OCI-M2 (cell line): Measurements from ENCODE around the gene OR4D11.
"Not testable (repeated sequence)": the region's sequence is repeated elsewhere in the genome, so short reads cannot be mapped to it uniquely, and the experiment has no call there.

Experiments used
- DNase-seq: peaks from one replicate; lab custom pipeline; 2025; ENCODE audit not compliant: unreplicated experiment; lab: John Stamatoyannopoulos, UW

OR4D11 gene

DNA sequence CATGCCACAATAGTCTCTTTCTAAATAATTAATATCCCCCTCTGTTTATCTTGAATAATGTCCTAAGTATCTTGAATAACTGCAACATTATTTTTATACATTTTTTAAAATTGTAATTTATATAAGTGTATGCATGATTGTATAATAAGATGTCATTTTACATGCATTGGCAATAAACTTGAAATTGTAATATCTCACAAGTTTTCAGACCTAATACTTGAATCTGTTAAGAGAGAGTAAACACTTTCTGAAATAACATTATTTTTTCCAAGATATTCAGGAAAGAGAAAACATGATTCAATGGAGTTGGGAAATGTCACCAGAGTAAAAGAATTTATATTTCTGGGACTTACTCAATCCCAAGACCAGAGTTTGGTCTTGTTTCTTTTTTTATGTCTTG, at the start of gene OR4D11:
TSS of gene OR4D11 (plus strand) at position 301 of the 400 bp plus-strand sequence. CDS start at position 301, 0 bp downstream.
- DNase-seq = no peak

DNA sequence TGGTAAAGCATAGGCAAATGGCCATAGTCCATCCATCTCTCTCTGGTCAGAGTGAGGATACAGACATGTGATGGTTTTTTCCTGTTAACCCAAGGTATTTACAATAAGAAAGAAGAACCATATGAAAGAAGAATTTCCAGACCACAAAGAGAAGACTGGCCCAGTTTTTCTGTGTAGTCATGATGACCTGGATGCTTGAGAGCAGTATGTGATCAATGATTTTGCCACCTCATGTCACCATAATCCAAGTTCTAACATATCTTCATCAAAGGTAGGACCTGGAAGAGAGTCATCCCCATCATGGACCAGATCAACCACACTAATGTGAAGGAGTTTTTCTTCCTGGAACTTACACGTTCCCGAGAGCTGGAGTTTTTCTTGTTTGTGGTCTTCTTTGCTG, 46.7 kb upstream of the OR4D11 start, which contains the start of gene OR4D6:
TSS of gene OR4D6 (plus strand) at position 301 of the 400 bp plus-strand sequence. CDS start at position 301, 0 bp downstream.
- no peak for DNase-seq

DNA sequence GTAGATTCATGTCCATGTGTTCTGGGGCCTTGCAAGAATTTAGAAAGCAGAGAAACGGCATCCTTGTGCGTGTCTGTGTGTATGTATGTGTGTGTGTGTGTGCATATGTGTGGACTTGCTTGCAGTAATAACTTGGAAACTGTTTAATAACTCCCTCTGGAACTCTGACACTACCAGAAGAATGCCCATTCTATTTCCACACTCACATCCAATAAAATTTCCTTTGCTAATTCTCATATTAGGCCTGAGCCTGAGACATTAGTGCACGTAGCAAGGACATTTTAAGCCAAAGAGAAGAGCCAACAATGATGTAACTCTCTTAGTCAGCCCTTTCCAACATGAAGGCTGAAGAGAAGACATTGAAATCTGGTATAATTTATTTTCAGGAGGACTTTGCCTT, 43.5 kb upstream of the OR4D11 start:
- no peak for DNase-seq

DNA sequence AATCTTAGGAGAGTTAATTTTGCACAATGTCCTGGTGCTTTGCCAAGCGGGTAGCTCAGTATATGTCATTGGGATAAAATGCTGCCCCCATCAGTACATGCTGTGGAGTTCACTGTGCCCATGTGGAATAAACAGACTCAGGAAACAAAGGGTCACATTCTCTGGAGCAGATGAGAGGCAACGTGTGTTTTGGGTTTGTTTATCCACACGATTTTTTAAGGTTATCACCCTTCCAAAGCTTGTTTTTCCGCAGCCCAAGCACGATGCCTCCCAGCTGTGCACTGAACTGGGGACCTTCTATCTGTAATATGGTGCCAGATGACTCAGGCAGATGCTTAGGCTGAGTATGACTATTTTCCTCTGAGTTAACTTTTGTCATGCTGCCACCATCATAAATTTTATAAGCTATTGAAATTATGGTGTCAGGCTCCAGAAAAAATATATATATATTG, 40.2 kb upstream of the OR4D11 start:
- DNase-seq = no peak

DNA sequence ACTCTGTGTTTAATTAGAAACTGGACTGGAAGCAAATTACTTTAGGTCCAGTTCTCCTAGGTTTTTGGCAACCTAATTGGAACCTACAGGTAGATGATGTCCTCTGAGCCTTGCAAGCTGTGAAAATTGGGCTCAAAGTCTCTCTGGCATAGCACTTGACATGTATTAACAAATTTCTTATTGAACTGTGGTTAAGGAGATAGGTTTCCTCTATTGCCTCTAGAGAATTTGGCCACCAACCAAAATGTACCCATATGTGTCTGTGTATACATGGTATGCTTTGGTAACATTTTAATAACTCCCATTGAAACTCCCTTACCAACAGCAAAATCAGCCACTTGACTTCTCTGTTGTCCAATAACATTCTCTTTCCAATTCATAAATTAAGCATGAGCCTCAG, 30.4 kb upstream of the OR4D11 start, which contains the start of gene OR4D10:
TSS of gene OR4D10 (plus strand) at position 301 of the 400 bp plus-strand sequence. CDS start 4,115 bp downstream, outside the sequence.
- DNase-seq = no peak

DNA sequence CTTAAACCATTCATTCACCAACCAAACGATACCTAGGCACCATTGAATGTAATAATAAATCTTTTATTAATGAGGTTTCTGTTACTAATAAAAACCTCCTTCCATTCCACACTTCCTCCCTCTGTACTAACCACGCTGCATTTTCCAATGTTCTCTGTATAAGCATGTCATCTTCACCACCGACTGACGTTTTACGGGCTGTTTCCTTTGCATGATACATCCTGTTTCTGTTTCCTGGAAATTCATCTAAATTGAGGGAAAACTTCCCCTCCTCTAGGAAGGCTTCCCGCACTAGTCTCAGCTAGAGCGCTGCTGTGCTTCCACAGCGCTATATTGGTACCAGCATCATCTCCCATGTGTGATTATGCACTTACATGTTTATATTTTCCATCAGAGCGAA, 28.2 kb upstream of the OR4D11 start:
- no peak for DNase-seq

DNA sequence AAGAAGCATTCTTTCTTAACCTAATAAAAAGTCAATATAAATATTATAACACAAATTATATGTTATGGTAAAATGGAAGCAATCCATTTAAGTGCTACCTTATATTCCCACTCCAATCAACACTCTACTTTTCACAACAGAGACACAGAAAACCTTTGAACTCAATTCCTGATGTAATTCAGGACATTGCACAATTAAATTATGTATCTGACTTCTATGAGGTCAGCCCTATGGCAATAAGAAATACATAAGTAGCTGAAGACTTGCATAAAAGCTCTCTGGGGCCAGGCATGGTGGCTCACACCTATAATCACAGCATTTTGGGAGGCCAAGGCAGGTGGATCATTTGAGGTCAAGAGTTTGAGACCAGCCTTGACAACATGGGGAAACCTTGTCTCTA, 23.5 kb upstream of the OR4D11 start:
- DNase-seq = no peak

DNA sequence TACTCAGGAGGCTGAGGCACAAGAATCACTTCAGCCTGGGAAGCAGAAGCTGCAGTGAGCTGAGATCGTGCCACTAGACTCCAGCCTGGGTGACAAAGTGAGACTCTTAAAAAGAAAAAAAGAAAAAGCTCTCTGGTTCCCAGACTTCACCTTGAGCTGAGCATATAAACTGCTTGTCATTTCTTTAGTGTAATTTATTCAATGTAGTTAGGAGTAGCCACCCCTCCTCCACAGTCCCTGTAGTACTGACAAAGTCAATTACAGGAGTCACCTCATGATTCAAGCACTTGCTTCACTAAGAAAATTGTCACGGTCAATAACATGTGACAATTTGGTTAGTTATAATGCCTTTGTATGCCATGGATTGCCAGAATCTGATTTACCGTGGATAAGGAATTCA, 23.0 kb upstream of the OR4D11 start:
- no peak for DNase-seq

DNA sequence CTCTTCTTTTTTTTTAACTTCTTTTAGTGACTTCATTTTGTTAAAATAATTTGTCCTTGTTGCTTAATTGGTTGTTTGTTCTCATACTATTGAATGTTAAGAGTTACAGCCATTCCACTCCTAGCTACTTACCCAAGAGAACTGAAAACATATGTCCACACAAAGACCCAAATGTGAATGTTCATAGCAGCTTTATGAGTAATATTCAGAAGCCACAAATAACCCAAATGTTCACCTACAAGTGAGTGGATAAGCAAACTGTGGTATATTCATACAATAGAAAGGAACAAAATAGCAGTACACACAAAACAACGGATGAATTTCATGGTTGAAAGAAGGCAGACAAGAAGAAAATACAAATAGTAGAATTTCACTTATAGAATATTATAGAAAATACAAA, 1.4 kb upstream of the OR4D11 start:
- no peak for DNase-seq

DNA sequence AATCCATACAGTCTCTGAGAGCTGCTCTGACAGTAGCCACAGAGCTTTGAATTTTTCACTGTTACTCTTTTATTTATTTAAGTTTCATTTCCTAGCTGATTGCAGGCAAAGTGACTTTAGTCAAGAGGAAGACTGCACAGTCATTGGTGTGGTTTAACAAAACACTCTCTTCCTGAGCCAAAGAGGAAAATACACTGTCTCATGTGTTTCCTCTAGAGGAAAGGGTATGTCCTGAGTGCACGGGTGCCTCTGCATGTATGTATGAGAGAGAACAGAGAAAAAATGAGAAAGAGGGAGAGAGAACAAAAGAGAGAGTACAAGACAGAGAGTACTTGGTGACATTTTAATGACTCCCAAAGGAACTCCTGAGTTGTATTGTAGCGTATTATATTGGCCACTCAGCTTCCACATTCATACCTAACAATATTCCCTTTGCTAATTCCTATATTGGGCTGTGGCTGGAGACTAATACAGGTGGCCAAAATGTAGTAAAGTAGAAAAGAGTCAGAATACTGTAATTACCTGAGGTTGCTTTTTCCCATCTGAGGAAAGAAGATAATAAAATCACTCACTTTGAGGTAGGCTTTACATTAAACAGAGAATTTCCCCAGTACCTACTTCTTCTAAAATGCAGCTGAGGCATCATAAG, 7.7 kb downstream of the OR4D11 start, which contains the start of gene OR4D9:
TSS of gene OR4D9 (plus strand) at position 599 of the 649 bp plus-strand sequence. CDS start 3,374 bp downstream, outside the sequence.
- DNase-seq = no peak

DNA sequence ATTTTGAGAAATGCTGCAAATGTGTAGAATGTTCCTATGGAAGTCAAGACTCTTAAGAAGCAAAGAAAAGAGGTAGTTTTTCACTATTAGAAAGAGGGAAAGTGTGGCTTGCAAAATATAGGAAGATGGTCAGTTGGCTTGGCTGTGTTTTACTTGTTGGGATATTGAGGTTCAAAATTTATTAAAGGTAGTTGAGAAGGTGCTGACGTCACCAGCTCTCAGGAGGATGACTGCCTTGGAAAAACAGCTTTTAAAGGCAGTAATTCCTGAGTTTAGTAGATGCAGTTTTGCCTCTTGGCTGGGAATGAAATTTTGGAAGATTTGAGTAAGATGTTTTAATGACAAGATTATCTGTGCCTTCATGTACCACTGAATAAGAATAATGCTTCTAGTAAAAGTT, 8.3 kb downstream of the OR4D11 start:
- DNase-seq = no peak

DNA sequence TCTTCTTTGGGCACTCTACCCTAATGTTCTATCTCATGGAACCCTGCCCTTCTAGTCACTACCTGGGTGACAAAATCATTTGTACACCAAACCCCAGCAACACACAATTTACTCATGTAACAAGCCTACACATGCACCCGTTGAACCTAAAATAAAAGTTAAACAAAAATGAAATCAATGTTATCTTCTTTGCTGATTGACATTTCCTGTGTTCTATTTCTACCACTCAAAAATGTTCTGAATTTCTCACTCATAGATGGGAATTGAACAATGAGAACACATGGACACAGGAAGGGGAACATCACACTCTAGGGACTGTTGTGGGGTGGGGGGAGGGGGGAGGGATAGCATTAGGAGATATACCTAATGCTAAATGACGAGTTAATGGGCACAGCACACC, 16.8 kb downstream of the OR4D11 start:
- not testable (repeated sequence) for DNase-seq

DNA sequence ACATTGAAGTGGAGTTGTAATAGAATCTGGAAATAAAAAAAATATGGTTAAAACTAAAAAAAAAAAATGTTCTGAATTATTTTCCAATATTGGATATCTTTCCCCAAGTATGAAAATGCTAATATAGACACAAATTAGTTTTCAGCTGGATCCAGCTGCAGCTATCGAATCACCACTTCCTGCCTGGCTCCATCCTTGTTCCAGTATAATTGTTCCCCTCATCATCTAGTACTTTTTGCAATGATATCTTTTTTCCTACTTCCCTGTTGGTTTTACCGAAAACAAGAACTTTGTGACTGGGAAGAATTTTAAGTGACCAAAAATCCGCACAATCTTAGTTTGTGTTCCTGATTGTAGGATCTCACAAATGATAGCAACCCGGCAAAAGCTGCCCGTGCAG, 17.4 kb downstream of the OR4D11 start:
- no peak for DNase-seq

DNA sequence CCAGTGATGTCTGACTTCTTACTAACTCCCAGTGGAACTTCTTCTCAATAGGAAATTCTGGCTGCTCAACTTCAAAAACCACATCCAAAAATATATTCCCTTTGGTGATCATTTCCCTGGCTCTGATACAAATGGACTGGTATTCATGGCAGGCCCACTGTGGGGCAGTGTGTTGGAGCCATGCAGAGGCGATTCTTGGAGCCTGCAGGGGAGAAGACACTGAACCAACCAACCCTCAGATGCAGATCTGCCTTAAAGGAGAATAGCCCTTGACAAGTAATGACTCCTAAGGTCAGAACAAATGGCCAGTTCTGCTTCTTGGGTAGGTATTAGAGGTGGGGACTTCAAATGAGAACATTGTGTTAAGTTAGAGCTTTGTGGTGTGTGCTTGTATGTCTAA, 20.2 kb downstream of the OR4D11 start:
- DNase-seq = no peak

DNA sequence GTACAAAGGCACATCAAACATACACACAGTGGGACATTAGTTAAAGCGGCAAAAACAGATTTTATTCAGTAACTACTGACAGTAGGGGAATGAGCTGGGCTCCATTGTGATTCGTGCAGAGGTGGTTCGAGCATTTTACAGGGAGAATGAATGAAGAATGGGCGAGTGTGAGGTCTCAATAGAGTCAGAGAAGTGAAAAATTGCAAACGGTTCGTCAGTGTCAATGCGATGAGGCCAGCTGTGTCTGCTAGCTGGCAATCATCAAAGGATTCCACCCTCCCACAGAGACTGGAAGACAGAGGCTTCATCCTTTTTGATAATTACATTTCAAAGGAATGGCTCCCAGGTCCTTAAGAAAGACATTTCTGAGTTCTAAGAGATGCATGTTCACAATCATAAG, 25.3 kb downstream of the OR4D11 start:
- DNase-seq = no peak

DNA sequence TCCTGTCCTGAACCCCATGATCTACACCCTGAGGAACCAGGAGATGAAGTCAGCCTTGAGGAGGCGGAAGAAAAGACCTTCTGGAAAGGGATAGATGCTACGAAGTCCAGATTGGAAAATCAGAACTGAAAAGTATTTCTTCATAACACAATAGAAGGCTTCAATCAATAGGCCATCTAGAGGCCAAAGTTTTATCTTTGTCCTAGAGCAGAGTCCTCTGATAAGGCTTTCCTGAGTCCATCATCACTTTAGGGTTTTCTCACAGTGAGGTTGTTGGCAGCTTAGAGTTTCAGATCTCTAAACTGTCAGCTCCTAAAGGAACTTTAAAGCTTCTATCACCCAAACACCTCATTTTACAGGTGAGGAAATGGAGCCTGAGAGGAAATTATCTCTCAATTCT, 29.2 kb downstream of the OR4D11 start:
- DNase-seq = no peak

DNA sequence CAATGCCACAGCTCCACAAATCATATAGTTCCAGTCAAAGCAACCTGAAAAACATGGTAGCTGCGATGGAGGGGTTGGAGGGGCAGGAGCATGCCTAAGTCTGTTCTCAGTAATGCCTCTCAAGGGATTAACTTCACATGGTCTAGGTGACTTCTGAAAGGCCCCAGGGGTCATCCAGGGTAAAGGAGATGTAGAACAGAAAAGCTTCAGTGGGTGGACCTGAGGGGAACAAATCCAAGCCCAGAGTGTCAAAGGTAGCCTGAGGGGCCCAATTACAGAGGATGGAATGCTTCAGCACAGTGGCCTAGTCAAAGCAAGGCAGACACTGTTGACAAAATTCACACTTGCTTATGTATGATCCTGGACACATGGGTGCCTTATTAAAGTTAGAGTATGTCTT, 31.3 kb downstream of the OR4D11 start:
- DNase-seq = no peak

DNA sequence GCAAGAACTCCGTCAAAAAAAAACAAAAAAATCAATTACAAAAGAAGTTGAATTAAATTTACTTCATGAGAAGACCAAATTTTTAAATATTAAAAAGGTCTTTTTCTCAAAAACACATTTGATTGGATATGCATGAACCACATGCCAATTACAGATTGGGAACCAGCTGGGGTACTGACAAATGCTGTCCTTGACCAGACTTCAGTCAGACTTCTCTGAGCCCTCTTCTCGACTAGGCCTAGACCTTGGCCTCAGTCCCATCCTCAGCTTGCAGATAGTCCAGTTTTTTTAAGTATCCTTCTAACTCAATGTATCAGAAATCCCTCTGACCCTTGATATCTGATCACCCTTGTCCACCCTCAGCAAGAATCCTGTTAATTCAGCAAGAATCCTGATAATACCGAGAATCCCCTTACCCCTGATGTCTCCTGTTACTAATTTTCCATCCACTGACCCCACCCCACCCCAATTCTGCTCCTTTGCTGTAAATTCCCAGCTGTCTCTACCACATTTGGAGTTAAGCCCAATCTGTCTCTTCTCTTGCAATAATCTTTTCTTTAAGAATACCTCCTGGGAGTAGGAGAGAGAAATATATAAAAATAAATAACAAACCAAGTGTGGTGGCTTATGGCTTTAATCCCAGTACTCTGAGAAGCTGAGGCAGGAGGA, 38.9 kb downstream of the OR4D11 start:
- no peak for DNase-seq

DNA sequence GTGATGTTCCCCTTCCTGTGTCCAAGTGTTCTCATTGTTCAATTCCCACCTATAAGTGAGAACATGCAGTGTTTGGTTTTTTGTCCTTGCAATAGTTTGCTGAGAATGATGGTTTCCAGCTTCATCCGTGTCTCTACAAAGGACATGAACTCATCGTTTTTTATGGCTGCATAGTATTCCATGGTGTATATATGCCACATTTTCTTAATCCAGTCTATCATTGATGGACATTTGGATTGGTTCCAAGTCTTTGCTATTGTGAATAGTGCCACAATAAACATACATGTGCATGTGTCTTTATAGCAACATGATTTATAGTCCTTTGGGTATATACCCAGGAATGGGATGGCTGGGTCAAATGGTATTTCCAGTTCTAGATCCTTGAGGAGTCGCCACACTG, 40.3 kb downstream of the OR4D11 start:
- DNase-seq = not testable (repeated sequence)

DNA sequence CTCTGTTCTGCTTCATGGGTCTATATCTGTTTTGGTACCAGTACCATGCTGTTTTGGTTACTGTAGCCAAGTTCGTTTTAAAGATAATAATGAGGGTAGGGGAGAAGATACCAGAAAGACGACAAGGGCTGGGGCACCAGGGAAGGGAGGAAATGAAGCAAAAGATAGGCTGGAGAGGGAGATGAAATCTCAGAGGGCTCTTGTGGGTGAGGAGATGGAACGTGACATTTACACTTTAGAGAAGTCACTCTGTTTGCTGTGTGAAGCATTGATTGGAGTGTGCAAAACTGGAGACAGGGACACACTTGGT, 41.4 kb downstream of the OR4D11 start:
- no peak for DNase-seq

DNA sequence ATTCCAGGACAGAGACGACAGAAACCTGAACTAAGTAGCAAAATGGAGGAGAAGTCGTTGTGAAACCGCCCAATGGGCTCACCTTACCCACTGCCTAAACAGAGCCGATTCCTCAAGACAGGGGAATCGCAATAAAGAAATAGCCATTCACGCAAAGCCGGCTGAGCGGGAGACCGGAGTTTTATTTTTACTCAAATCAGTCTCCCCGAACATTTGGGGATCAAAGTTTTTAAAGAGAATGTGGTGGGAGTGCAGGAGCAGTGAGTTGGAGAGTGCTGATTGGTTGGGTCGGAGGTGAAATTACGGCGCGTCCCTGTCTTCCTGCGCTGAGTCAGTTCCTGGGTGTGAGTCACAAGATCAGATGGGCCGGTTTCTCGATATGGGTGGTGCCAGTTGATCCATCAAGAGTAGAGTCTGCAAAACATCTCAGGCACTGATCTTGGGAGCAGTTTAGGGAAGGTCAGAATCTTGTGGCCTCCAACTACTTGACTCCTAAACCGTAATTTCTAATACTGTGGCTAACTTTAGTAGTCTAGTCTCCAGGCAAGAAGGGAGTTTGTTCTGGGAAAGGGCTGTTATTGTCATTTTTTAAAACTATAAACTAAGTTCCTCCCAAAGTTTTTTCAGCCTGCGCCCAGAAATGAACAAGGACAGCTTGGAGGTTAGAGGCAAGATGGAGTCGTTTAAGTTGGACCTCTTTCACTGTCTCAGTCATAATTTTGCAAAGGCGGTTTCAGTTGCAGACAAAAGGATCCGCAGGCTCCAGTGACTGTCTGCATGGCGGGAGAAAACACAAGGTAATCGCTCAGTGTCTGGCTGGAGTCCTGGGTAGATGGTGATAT, 42.0 kb downstream of the OR4D11 start:
- no peak for DNase-seq
